ENCODE data around the gene LRCH1.

DNA sequence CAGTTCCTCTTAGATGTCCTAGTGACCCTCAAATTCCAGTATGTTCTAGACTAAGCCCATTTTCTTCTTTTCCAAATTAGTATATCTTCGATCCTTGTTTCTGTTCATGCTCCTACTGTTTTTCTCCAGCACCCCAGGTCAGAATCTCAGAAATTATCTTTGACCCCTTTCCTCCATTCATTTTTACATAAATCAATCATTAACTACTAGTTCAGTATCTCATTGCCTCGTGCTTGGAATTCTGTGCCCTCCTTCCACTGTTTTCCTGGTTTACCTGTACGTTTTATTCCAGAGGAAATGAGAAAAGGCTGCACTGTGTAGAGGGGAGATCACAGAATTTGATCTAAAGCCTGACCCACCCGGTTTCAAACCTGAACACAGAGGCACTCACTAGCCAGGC is 107.9 kb downstream of the LRCH1 start:
- TF ChIP-seq, protein P1, sequence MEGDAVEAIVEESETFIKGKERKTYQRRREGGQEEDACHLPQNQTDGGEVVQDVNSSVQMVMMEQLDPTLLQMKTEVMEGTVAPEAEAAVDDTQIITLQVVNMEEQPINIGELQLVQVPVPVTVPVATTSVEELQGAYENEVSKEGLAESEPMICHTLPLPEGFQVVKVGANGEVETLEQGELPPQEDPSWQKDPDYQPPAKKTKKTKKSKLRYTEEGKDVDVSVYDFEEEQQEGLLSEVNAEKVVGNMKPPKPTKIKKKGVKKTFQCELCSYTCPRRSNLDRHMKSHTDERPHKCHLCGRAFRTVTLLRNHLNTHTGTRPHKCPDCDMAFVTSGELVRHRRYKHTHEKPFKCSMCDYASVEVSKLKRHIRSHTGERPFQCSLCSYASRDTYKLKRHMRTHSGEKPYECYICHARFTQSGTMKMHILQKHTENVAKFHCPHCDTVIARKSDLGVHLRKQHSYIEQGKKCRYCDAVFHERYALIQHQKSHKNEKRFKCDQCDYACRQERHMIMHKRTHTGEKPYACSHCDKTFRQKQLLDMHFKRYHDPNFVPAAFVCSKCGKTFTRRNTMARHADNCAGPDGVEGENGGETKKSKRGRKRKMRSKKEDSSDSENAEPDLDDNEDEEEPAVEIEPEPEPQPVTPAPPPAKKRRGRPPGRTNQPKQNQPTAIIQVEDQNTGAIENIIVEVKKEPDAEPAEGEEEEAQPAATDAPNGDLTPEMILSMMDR (IDR thresholded peaks at IDR 0.05) = no peak
- TF ChIP-seq POLR2AphosphoS5 (IDR thresholded peaks at IDR 0.05) = no peak
- no peak for TF ChIP-seq EP300 (IDR thresholded peaks at IDR 0.05; ENCODE audit: low read depth)
- TF ChIP-seq POLR2A (IDR thresholded peaks at IDR 0.05) = no peak

Measured in transverse colon (tissue), 4 donors.